LNCAP (cell line): ENCODE measurements around the gene TMEM184B.

Source experiments
- TF ChIP-seq, protein P1 (sequence below): fragments of 450-650 bp; IDR thresholded peaks from 2 replicates; pipeline ENCODE4 v1.5.1; 2017; ENCODE audit warnings: mild to moderate bottlenecking

Gene TMEM184B

GRCh38 chr22:38191055-38191454, 81.8 kb downstream of the TMEM184B start:
- TF ChIP-seq, protein P1, sequence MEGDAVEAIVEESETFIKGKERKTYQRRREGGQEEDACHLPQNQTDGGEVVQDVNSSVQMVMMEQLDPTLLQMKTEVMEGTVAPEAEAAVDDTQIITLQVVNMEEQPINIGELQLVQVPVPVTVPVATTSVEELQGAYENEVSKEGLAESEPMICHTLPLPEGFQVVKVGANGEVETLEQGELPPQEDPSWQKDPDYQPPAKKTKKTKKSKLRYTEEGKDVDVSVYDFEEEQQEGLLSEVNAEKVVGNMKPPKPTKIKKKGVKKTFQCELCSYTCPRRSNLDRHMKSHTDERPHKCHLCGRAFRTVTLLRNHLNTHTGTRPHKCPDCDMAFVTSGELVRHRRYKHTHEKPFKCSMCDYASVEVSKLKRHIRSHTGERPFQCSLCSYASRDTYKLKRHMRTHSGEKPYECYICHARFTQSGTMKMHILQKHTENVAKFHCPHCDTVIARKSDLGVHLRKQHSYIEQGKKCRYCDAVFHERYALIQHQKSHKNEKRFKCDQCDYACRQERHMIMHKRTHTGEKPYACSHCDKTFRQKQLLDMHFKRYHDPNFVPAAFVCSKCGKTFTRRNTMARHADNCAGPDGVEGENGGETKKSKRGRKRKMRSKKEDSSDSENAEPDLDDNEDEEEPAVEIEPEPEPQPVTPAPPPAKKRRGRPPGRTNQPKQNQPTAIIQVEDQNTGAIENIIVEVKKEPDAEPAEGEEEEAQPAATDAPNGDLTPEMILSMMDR: no peak

DNA sequence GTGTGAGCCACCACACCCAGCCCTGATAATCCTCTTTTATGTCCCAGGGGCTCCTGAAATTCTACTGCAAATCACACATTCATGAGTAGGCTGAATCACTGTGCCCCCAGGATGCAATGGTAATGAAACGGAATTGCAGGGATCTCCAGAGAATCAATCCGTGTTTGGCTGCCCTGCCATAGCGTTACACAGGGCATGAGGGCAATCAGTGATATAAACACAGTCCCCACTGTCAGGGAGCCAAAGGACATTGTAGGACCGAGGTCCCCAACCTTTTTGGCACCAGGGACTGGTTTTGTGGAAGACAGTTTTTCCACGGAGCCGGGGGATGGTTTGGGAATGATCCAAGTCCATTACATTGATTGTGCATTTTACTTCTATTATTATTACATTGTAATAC, 82.2 kb downstream of the TMEM184B start:
- TF ChIP-seq, protein P1: no peak

DNA sequence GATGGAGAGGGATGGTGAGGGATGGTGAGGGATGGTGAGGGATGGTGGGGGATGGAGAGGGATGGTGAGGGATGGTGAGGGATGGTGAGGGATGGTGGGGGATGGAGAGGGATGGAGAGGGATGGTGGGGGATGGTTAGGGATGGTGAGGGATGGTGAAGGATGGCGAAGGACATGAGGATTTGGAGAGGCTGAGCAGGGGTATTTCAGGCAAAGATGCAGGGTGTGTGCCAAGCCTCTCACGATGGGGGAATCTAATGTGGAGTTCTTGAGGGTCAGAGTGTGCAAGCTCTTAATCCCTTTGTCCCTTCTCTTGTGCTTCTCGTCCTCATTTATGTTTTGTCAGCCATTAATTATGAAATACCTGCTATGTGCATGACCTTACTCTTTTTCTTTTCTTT, 83.7 kb downstream of the TMEM184B start:
- TF ChIP-seq, protein P1: no peak

DNA sequence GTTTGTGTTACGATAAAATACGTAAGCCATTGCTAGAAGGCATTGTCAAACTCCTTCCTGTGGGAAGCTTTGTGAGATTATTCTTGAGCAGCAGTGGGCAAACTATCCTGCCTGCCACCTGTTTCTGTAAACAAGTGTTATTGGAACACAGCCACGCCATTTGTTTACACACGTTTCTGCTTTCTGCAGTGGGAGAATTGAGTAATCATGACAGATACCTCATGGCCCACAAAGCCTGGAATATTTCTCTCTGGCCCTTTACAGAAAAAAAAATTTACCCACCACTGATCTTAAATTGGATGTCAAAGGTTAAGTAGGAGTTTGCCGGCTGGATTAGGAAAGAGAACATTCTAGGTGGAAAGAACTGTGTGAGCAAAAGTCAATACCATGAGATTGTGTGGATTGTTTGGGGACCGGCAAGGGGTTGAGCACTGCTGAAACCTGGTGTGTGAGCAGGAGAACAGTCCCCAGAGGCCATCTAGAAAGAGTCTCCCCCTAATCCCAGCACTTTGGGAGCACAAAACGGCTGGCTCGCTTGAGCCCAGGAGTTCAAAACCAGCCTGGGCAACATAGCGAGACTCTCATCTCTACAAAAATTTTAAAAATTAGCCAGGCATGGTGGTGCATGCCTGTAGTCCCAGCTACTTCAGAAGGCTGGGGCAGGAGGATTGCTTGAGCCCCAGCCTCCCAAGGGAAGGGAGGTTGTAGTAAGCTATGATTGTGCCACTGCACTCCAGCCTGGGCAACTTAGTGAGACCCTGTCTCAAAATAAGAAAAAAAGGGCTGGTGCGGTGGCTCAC, 85.2 kb downstream of the TMEM184B start:
- TF ChIP-seq, protein P1: no peak

DNA sequence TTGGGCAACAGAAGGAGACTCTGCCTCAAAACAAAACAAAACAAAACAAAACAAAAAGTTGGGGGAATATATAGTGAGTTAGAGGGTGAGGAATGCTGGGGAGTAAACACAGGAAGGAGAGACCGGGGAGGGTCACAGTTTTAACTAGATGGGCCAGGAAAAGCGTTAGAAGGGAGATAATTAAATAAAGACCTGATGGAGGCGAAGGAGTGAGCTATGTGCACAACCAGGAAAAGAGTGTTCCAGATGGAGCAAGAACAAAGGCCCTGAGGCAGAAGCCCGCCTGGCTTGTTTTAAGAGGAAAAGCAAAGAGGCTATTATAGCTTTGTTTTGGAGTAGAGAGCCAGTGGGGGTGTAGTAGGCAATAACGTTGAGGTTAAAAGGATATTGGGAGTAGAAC, 86.4 kb downstream of the TMEM184B start:
- TF ChIP-seq, protein P1: no peak

DNA sequence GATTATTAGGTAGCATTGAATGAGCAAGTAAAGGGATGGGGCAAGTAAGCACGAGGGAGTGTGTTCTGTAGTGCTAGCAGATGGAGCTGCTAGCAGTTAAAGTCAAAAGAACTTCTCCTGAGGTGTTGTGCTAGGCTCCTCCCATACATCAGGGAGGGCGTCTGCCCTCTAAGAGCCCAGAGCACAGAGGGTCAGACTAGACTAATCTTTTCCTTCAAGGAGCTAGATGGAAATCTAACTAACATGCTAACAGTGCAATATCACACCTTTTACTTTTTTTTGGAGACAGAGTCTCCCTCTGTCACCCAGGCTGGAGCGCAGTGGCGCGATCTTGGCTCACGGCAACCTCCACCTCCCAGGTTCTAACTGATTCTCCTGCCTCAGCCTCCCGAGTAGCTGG, 88.0 kb downstream of the TMEM184B start:
- TF ChIP-seq, protein P1: no peak

DNA sequence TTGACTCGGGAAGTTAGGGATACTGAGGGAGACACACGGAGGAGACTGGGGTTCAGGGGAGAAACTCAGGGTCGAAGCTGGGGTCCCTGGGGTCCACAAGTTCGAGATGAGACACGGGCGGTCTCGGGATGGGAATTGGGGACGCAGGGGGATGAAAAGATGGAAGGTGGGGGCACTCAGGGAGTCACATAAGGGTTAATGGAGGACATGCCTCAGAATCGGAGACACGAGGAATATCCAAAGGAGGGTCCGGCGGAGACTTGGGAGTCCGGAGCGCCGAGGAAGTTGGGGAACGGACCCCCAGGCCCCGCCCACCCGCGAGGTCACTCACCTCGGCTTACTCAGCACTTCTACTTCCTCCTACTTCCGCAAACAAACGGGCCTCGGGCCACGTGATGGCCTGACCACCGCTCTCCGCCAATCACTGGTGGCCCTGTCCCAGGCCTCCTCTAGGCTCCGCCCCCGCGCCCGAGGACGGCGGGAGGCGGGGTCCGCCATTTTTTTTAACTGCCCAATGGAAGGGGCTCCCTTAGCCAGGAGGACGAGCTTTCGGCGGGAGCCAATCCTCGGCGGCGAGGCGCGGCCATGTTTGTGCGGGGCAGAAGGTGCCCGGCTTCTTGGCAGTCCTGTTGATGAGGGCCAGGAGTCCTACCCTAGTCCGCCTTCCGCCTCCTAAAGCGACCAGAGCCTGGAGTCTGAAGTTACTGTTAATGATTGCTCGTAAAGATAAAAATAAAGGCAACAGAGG, 91.2 kb downstream of the TMEM184B start, which contains the start of gene PLA2G6:
Gene PLA2G6 (minus strand): TSS at position 378 of the 748 bp plus-strand sequence. CDS start 12,404 bp downstream, outside the sequence.
- TF ChIP-seq, protein P1: no peak
